Heart left ventricle (tissue), 16 donors: Measurements from ENCODE around the gene NTRK3. TPM values are rescaled to one million over a fixed set of nuclear protein-coding genes. Genes with fewer than 3 reads are reported as not detected.

ENCODE experiments used
- ATAC-seq, 4 donors: fragments of 200-7000 bp; cut with Tn5 transposase; one replicate each; pipeline ENCODE4 v1.9.1; 2020 to 2022; ENCODE audit warnings: moderate library complexity in 4 of 4, mild to moderate bottlenecking in 3 of 4, moderate number of reproducible peaks in 1 of 4
- DNase-seq, 5 donors: peaks; one replicate each; pipeline ENCODE4 v3.0.0-alpha.2; 2020
- H3K27ac ChIP-seq, 12 donors: fragments of 200-600 bp; sonication (generic) in 4 of 12; one replicate each; pipeline versions ENCODE4 v1.5.0 to v1.8.0; 2016 to 2022; ENCODE audit warnings: mild to moderate bottlenecking in 2 of 12
- H3K27me3 ChIP-seq, 9 donors: fragments of 200-600 bp; sonication (generic) in 2 of 9; one replicate each; pipeline versions ENCODE4 v1.5.1 to v1.8.0; 2016 to 2022; ENCODE audit warnings: mild to moderate bottlenecking in 3 of 9
- H3K36me3 ChIP-seq, 9 donors: fragments of 200-600 bp; sonication (generic) in 2 of 9; one replicate each; pipeline versions ENCODE4 v1.5.0 to v1.8.0; 2018 to 2022; ENCODE audit warnings: mild to moderate bottlenecking in 2 of 9
- H3K4me1 ChIP-seq, 12 donors: fragments of 200-600 bp; sonication (generic) in 4 of 12; one replicate each; pipeline versions ENCODE4 v1.5.0 to v1.8.0; 2016 to 2022; ENCODE audit warnings: mild to moderate bottlenecking in 3 of 12
- H3K4me3 ChIP-seq, 12 donors: fragments of 200-600 bp; sonication (generic) in 4 of 12; one replicate each; pipeline versions ENCODE4 v1.5.0 to v1.8.0; 2017 to 2022; ENCODE audit warnings: mild to moderate bottlenecking in 9 of 12, moderate library complexity in 4 of 12
- H3K9me3 ChIP-seq, 12 donors: fragments of 200-600 bp; sonication (generic) in 4 of 12; one replicate each; pipeline versions ENCODE4 v1.5.0 to v1.8.0; 2016 to 2022; ENCODE audit warnings: mild to moderate bottlenecking in 1 of 12
- CTCF ChIP-seq, 12 donors: fragments of 200-600 bp; sonication (generic) in 4 of 12; IDR thresholded peaks; one replicate each; pipeline versions ENCODE4 v1.5.0 to v1.8.0; 2018 to 2022; ENCODE audit warnings: antibody characterized with exemption in 12 of 12, mild to moderate bottlenecking in 5 of 12
- POLR2A ChIP-seq, 2 donors: fragments of 450-650 bp; IDR thresholded peaks; one replicate each; pipeline ENCODE4 v1.6.1; 2017; ENCODE audit warnings: antibody characterized with exemption in 2 of 2, mild to moderate bottlenecking in 2 of 2, moderate library complexity in 2 of 2
- WGBS, 4 donors: extraction: QIAGEN DNeasy Blood & Tissue Kit in 2 of 4; methylation state at CpG; one replicate each; pipeline versions ENCODE4 v1.1.5 to v1.1.7; 2013 to 2018; 5-methylcytosine and 5-hydroxymethylcytosine counted together
- intact Hi-C, 10 donors: fragments of 100-400 bp; cut with DNase I; formaldehyde crosslinking; loops; one replicate each; pipeline versions ENCODE4 v1.11.1 to v1.14.2; 2022
- long read RNA-seq, 3 donors: library from polyadenylated mRNA; unstranded; transcript quantifications; one replicate each; pipeline ENCODE4 v2.0.0, GENCODE V29; 2020 to 2021
- polyA plus RNA-seq, 2 donors: library from polyadenylated mRNA; stranded (reverse); fragments of 200-250 nt; gene quantifications; one replicate each; pipeline ENCODE4 v1.2.3, GENCODE V29; 2013
- total RNA-seq, 9 donors: library from RNA; depleted of rRNA in 2 of 9; stranded (reverse); fragments of >200 nt in 2 of 9; fragmentation: NEBNext Ultra II Directional in 3 of 9; extraction: Animal tissue kit (Norgen Biotek cat#: 25700) in 3 of 9; gene quantifications; one replicate each; pipeline versions ENCODE4 v1.1.0 to v1.2.4, GENCODE V29; 2016 to 2023
- donor health status: ischemic (EF 13 %, LVEDD 7.1; RV severe dilation, severe dysfunction).
- donor health status: healthy with polysubstance abuse.
- donor health status: DM: no; HTN: yes; CAD: no.
- donor health status: DM: no; HTN: no; CAD: no.
- donor health status: ischemic (EF 25% LVEDD 6.9; RV normal size, moderate dysfunction).
- donor health status: ischemic (EF 25% LVEDD 5.7; RV mildly dilated, moderate dysfunction).
- donor health status: healthy.
- donor health status: DM: yes; HTN: yes; CAD: no.
- donor health status: ischemic (EF 35%, LVEDD 5.7; RV mildly dilated, moderate dysfunction).
- donor health status: nonischemic (EF 11% LVEDD 7.7; RV severe dilation, severe dysfunction).
- donor health status: DM: yes; HTN: yes; CAD: no.
- donor health status: PGD.
- donor health status: ischemic (EF 29% LVEDD 5.4; RV normal size, mild dysfunction).
- donor health status: nonischemic (EF 23%, LVEDD 6.1; RV moderate dilation, normal function).

The NTRK3 gene
- 1 to 10 TPM in 8 of 9 donors, under 1 TPM in 1; 0.56 to 6.8 (median 2.0) TPM for total RNA-seq
- 1 to 10 TPM in 1 of 2 donors, under 1 TPM in 1; 0.53 to 2.4 TPM for polyA plus RNA-seq
- long read RNA-seq, donor 1, partial matches to known transcripts: 0 of 1 reads
- long read RNA-seq, donor 1, other reads (novel, unspliced or antisense): 1 of 1 reads
- long read RNA-seq, donor 2, partial matches to known transcripts: 0 of 3 reads
- long read RNA-seq, donor 2, other reads (novel, unspliced or antisense): 3 of 3 reads
- long read RNA-seq, donor 3: 0 reads

GRCh38 chr15:88256279-88257230 lies at the start of gene NTRK3:
Gene NTRK3 (minus strand): TSS chr15:88256739. CDS start chr15:88256153, 586 bp downstream.
- intact Hi-C loops: loop anchor here in 1 of 10 donors (5.0 kb wide), 1 partner anchor 196 kb away; no protein-coding TSS in a partner anchor
- no peak for TF ChIP-seq POLR2A (IDR thresholded peaks at IDR 0.05)
- TF ChIP-seq CTCF (IDR thresholded peaks at IDR 0.05): no peak
- no peak for DNase-seq
- Histone ChIP-seq H3K36me3 (no peaks in the 10 kb centered on the region), H3K27me3 (peaks cover 4 to 63% (median 37%) of the 10 kb centered on the region in 9 donors), H3K9me3 (no peaks in the 10 kb centered on the region), H3K4me1 (peaks cover 0 to 35% (median 13%) of the 10 kb centered on the region in 12 donors), H3K27ac (peak within 1 kb of the TSS in 2 of 12 donors; percentile 33 to 50), H3K4me3 (peak within 1 kb of the TSS; percentile 38 to 63 (median 50))
- 0 to 1% (median 1%) methylated on average over 68 to 95 of the region's 95 CpGs for WGBS, 4 donors
- ATAC-seq: peak in 1 of 4 donors; percentile 57

DNA sequence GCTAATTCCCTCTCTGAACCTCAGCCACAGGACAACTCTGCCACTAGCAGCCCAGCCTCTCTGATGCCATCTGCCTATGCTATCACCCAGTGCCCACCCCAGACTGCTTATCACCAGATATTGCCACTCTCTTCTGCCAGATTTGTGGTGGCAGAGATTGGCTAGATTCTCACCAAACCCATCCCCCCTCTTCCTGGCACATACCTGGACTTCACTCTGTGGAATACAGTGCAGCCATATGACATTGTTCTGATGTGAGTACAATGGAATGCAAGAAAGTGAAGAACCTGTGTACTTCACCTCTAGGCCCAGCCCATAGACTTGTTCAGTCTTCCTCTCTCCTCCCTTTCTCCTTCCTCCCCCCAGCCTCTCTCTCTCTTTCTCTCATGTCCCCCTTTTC lies 46.9 kb upstream of the NTRK3 start:
- intact Hi-C loops: no loop called here
- Histone ChIP-seq H3K36me3 (no peaks in the 10 kb centered on the region), H3K4me3 (no peak overlapping the region), H3K27me3 (peaks cover 0 to 18% (median 0%) of the 10 kb centered on the region in 9 donors), H3K27ac (no peak overlapping the region), H3K9me3 (no peaks in the 10 kb centered on the region), H3K4me1 (no peaks in the 10 kb centered on the region)
- ATAC-seq (no peak), DNase-seq (no peak)
- no peak for TF ChIP-seq POLR2A (IDR thresholded peaks at IDR 0.05)
- TF ChIP-seq CTCF (IDR thresholded peaks at IDR 0.05): no peak

DNA sequence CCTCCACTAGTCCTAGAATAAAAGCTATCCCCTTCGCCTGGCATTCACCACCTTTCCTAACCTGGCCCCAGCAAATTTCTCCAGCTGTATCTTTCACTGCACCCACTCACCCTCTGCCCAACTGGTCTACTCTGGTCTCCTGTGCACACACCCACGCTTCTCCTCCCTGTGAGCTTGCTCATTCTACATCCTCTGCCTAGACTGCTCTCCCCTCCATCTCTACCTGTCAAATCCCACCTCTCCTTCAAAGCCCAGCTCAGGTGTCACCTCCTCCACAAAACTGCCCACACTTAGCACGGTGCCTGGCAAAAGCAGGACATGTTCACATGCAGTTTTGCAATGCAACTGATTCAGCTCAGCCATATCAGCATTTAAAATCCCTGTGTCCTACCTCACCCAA lies 45.8 kb upstream of the NTRK3 start:
- H3K27me3 ChIP-seq: peaks cover 0 to 18% (median 0%) of the 10 kb centered on the region in 9 donors
- H3K9me3 ChIP-seq: no peaks in the 10 kb centered on the region
- no peak overlapping the region for H3K4me3 ChIP-seq
- intact Hi-C loops: no loop called here
- H3K4me1 ChIP-seq: no peaks in the 10 kb centered on the region
- TF ChIP-seq CTCF (IDR thresholded peaks at IDR 0.05): no peak
- TF ChIP-seq POLR2A (IDR thresholded peaks at IDR 0.05): no peak
- WGBS, 4 donors: 65 to 77% (median 72%) methylated on average over 3 of the region's 3 CpGs
- ATAC-seq (no peak), DNase-seq (no peak)
- H3K27ac ChIP-seq: no peak overlapping the region
- no peaks in the 10 kb centered on the region for H3K36me3 ChIP-seq

GRCh38 chr15:88301311-88301710 lies 44.8 kb upstream of the NTRK3 start:
- ATAC-seq (no peak), DNase-seq (no peak)
- no peak for TF ChIP-seq POLR2A (IDR thresholded peaks at IDR 0.05)
- no peak for TF ChIP-seq CTCF (IDR thresholded peaks at IDR 0.05)
- H3K4me1 ChIP-seq: no peaks in the 10 kb centered on the region
- intact Hi-C loops: no loop called here
- WGBS, 4 donors: 68 to 74% (median 71%) methylated on average over 2 of the region's 2 CpGs
- H3K4me3 ChIP-seq: no peak overlapping the region
- H3K27ac ChIP-seq: no peak overlapping the region
- H3K9me3 ChIP-seq: no peaks in the 10 kb centered on the region
- no peaks in the 10 kb centered on the region for H3K36me3 ChIP-seq
- peaks cover 0 to 18% (median 0%) of the 10 kb centered on the region in 9 donors for H3K27me3 ChIP-seq
